Measurements from ENCODE around the gene MMP3.

DNA sequence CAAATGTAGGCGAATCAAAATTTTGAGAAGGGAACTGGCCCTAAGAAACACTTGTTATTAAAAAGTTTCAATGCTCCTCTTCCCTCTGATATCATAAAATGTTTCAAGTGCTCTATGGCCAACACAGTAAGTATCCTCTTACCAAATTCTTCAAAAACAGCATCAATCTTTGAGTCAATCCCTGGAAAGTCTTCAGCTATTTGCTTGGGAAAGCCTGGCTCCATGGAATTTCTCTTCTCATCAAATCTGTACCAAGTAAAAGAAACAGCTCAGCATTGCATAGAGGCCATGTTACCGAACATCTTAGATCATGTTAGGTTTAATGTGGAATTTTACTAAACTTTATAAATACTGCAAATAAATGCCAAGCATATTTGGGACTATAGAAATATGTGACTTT lies 6.3 kb downstream of the MMP3 start:
- TF ChIP-seq, protein P1, sequence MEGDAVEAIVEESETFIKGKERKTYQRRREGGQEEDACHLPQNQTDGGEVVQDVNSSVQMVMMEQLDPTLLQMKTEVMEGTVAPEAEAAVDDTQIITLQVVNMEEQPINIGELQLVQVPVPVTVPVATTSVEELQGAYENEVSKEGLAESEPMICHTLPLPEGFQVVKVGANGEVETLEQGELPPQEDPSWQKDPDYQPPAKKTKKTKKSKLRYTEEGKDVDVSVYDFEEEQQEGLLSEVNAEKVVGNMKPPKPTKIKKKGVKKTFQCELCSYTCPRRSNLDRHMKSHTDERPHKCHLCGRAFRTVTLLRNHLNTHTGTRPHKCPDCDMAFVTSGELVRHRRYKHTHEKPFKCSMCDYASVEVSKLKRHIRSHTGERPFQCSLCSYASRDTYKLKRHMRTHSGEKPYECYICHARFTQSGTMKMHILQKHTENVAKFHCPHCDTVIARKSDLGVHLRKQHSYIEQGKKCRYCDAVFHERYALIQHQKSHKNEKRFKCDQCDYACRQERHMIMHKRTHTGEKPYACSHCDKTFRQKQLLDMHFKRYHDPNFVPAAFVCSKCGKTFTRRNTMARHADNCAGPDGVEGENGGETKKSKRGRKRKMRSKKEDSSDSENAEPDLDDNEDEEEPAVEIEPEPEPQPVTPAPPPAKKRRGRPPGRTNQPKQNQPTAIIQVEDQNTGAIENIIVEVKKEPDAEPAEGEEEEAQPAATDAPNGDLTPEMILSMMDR (IDR thresholded peaks at IDR 0.05; ENCODE audit: insufficient read depth, low read depth, low read length) = no peak
- TF ChIP-seq EZH2 (IDR thresholded peaks at IDR 0.05; ENCODE audit: insufficient read depth, low read length) = no peak
